Measurements from ENCODE around the gene SLC17A7. TPM values are rescaled to one million over a fixed set of nuclear protein-coding genes. Genes with fewer than 3 reads are reported as not detected.

Gene SLC17A7
- total and polyA plus RNA-seq, 9 of the 15 experiments (the other 6 are each of a cell fraction or from before 2014, with no cell fraction given), result 1.1 to 15.7 (median 2.4) TPM

DNA sequence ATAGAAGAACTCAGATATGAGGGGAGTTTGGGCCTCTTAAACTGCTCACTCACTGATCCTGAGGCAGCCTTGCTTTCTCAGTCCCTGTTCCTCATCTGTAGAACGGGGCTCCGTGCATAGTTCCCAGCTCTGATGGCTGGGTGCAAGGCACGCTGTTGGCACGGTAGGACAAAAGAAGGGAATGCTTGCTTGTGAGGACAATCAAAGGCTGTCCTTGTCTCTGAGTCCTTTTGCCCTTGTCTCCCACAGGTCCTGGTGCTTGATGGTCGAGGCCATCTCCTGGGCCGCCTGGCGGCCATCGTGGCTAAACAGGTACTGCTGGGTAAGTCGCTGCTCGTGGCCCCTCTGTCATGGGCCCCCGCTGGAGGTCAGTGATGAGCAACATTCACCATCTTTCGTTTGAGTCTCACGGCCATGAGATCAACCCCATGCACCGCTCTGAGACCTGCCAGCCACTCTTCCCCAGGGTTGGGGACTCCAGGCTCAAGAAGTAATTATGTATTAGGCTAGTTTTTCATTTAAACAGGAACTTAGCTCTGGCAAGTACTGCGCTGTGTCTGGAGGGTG lies 48.4 kb upstream of the SLC17A7 start (continued):
- TF ChIP-seq, protein P1, sequence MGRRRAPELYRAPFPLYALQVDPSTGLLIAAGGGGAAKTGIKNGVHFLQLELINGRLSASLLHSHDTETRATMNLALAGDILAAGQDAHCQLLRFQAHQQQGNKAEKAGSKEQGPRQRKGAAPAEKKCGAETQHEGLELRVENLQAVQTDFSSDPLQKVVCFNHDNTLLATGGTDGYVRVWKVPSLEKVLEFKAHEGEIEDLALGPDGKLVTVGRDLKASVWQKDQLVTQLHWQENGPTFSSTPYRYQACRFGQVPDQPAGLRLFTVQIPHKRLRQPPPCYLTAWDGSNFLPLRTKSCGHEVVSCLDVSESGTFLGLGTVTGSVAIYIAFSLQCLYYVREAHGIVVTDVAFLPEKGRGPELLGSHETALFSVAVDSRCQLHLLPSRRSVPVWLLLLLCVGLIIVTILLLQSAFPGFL (CRISPR knock-in tag; IDR thresholded peaks at IDR 0.05), result peak; percentile 99; the same call in 1 of the 2 replicates
- TF ChIP-seq ZNF143 (CRISPR knock-in tag; IDR thresholded peaks at IDR 0.05), result peak; percentile 52; the same call in 1 of the 2 replicates
- 0 out of 2 replicates have a peak, but pooled peaks have one; percentile 25 for TF ChIP-seq ZNF12 (CRISPR knock-in tag; IDR thresholded peaks at IDR 0.05)
- no peak for TF ChIP-seq TCF15 (CRISPR knock-in tag; IDR thresholded peaks at IDR 0.05)
- 0 out of 2 replicates have a peak, but pooled peaks have one; percentile 19 for TF ChIP-seq ZBTB9 (CRISPR knock-in tag; IDR thresholded peaks at IDR 0.05)
- no peak for TF ChIP-seq PTTG1 (tag; IDR thresholded peaks at IDR 0.05; ENCODE audit: low read depth)
- TF ChIP-seq, protein P2, sequence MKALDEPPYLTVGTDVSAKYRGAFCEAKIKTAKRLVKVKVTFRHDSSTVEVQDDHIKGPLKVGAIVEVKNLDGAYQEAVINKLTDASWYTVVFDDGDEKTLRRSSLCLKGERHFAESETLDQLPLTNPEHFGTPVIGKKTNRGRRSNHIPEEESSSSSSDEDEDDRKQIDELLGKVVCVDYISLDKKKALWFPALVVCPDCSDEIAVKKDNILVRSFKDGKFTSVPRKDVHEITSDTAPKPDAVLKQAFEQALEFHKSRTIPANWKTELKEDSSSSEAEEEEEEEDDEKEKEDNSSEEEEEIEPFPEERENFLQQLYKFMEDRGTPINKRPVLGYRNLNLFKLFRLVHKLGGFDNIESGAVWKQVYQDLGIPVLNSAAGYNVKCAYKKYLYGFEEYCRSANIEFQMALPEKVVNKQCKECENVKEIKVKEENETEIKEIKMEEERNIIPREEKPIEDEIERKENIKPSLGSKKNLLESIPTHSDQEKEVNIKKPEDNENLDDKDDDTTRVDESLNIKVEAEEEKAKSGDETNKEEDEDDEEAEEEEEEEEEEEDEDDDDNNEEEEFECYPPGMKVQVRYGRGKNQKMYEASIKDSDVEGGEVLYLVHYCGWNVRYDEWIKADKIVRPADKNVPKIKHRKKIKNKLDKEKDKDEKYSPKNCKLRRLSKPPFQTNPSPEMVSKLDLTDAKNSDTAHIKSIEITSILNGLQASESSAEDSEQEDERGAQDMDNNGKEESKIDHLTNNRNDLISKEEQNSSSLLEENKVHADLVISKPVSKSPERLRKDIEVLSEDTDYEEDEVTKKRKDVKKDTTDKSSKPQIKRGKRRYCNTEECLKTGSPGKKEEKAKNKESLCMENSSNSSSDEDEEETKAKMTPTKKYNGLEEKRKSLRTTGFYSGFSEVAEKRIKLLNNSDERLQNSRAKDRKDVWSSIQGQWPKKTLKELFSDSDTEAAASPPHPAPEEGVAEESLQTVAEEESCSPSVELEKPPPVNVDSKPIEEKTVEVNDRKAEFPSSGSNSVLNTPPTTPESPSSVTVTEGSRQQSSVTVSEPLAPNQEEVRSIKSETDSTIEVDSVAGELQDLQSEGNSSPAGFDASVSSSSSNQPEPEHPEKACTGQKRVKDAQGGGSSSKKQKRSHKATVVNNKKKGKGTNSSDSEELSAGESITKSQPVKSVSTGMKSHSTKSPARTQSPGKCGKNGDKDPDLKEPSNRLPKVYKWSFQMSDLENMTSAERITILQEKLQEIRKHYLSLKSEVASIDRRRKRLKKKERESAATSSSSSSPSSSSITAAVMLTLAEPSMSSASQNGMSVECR (CRISPR knock-in tag; IDR thresholded peaks at IDR 0.05), result peak; percentile 52; the same call in 1 of the 2 replicates
- no peak for TF ChIP-seq STAT5A (IDR thresholded peaks at IDR 0.05; ENCODE audit: borderline replicate concordance, low read length)
- no peak for TF ChIP-seq ELF2 (CRISPR knock-in tag; IDR thresholded peaks at IDR 0.05)
- peak; percentile 47 to 84 (median 66) for TF ChIP-seq YY1 (IDR thresholded peaks at IDR 0.05; ENCODE audit: borderline replicate concordance in 1 of 3, control insufficient read depth in 1 of 3, extremely low read depth in 1 of 3, insufficient read depth in 3 of 3, insufficient read length in 1 of 3, insufficient replicate concordance in 2 of 3, low read depth in 1 of 3, low read length in 2 of 3)
- TF ChIP-seq FUS (optimal IDR thresholded peaks at IDR 0.05; ENCODE audit: low read depth, low read length), result no peak
- no peak for TF ChIP-seq ARNT (IDR thresholded peaks at IDR 0.05)
- no peak for TF ChIP-seq NR0B1 (IDR thresholded peaks at IDR 0.05; ENCODE audit: partially characterized antibody)
- TF ChIP-seq TOE1 (IDR thresholded peaks at IDR 0.05; ENCODE audit: borderline replicate concordance), result peak; percentile 16; the same call in 1 of the 2 replicates
- TF ChIP-seq TOE1 (CRISPR knock-in tag; IDR thresholded peaks at IDR 0.05; ENCODE audit: borderline replicate concordance, low read depth), result no peak
- no peak for TF ChIP-seq SNIP1 (IDR thresholded peaks at IDR 0.05; ENCODE audit: low read depth)
- TF ChIP-seq SAFB2 (IDR thresholded peaks at IDR 0.05; ENCODE audit: borderline replicate concordance, low read depth, low read length, severe bottlenecking), result no peak
- TF ChIP-seq ZNF324 (CRISPR knock-in tag; IDR thresholded peaks at IDR 0.05), result no peak
